Neural cell (in vitro differentiated cells): ENCODE results near the gene DMAP1.

Experiments used
- CTCF ChIP-seq: fragments of 450-650 bp; IDR thresholded peaks from 2 replicates; pipeline ENCODE4 v1.5.1; 2014; ENCODE audit warnings: antibody characterized with exemption, mild to moderate bottlenecking, moderate library complexity; ENCODE audit not compliant: poor library complexity, severe bottlenecking
- EZH2 ChIP-seq: fragments of 200-600, 300-800 bp; shearing (Covaris generic), sonication (generic); IDR thresholded peaks from 2 replicates; pipeline ENCODE4 v1.6.1; 2014; ENCODE audit warnings: antibody characterized with exemption, low read length, borderline replicate concordance, mild to moderate bottlenecking; ENCODE audit not compliant: insufficient read depth, poor library complexity, severe bottlenecking
- POLR2AphosphoS5 ChIP-seq: IDR thresholded peaks from 2 replicates; pipeline ENCODE4 v1.6.1; 2012
- RAD21 ChIP-seq: fragments of 450-650 bp; conservative IDR thresholded peaks from 2 replicates; pipeline ENCODE4 v1.6.1; 2014; ENCODE audit warnings: antibody characterized with exemption, mild to moderate bottlenecking, moderate library complexity
- REST ChIP-seq: IDR thresholded peaks from 2 replicates; pipeline ENCODE4 v1.6.1; 2012; ENCODE audit warnings: borderline replicate concordance
- SMC3 ChIP-seq: fragments of 450-650 bp; conservative IDR thresholded peaks from 2 replicates; pipeline ENCODE4 v1.6.1; 2014; ENCODE audit warnings: antibody characterized with exemption, mild to moderate bottlenecking, moderate library complexity; ENCODE audit not compliant: poor library complexity
- TAF1 ChIP-seq: IDR thresholded peaks from 2 replicates; pipeline ENCODE4 v1.6.1; 2012; ENCODE audit warnings: low read depth

GRCh38 chr1:44168520-44169098 lies 44.7 kb upstream of the DMAP1 start:
- TF ChIP-seq TAF1, result no peak
- TF ChIP-seq POLR2AphosphoS5, result no peak
- TF ChIP-seq CTCF, result no peak
- TF ChIP-seq SMC3, result no peak
- no peak for TF ChIP-seq EZH2
- no peak for TF ChIP-seq RAD21
- TF ChIP-seq REST, result no peak
